IPS-NIHi11 (cell line): ENCODE measurements around the gene PDLIM1.
A peak's percentile ranks its signal among the peaks of the same experiment; 100 is the strongest.

Source experiments
- DNase-seq: peaks from one replicate; pipeline ENCODE4 v3.0.0; 2012; ENCODE audit warnings: mixed read lengths, low spot score

Gene PDLIM1

DNA sequence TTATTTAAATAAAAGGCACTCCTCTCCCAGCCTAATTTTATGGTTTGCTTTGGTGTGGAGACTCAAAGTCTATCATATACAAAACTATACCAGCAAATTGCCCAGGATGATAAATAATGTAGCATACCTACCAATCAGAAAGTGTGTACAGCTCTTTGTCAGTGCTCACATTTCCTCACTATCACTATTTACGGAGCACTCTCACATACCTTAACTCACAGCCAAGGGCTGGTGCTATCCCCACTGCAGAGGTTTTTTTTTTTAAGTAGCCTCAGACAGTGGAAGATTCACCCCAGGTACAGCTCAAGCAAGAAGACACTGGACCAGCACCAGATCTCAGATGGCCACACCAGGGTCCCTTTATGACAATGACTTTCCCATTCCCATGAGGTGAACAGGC, 2.5 kb downstream of the PDLIM1 start:
- no peak for DNase-seq

- DNase-seq = no peak
Measured at GRCh38 chr10:95287281-95287680, 3.5 kb downstream of the PDLIM1 start.

DNA sequence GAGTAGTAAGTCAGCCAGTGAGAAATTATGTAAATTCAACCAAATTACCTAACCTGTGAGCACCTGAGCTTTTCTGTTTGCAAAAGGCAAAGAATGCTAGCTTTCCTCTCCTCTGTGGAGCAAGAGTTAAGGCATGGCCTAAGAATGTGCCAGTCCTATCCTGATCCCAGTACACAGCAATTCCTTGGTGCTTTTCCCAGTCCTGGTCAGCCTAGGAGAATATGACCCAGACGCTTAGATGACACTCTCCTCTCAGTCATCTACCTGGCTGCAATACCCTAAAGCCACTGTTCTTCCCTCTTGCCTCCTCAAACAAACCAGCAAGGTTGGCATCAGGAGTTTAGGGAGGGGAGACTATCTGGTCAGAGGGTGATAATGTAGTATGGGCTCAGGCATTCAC, 4.1 kb downstream of the PDLIM1 start:
- no peak for DNase-seq

DNA sequence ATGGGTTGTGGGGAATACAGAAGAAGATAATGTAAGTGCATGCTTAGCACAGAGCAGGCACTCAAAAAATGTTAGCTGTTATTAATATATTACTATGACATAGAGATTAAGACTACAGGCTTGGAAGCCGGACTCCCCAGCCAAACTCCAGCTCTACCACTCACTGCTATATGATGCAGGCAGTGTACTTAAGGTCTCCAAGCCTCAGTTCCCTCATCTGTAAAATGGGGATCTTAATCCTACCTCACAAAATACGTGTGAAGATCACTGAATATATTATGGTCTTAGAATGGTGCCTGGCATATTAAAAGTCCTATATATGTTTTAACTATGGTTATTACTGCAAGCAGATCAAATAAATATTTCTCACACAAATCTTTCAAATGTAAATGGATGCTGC, 5.2 kb downstream of the PDLIM1 start:
- no peak for DNase-seq

DNA sequence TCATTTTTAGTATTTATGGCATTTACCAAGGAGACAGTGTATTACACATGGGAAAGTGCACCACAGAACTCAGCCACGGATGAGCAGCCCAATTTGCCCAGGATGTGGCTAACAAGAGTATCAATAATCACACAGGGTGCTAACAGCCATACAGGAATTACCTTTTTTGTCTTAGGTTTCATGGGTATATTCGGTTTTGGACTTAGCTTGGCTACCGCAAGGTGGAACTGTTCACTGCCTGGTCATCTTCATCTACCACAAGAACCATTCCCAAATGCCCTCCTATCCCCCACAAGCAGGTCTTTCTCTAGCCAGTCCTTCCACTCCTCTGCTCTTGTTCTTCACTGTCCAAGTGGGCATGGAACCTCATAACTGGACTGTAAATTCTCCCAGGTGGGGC, 6.0 kb downstream of the PDLIM1 start:
- no peak for DNase-seq

DNA sequence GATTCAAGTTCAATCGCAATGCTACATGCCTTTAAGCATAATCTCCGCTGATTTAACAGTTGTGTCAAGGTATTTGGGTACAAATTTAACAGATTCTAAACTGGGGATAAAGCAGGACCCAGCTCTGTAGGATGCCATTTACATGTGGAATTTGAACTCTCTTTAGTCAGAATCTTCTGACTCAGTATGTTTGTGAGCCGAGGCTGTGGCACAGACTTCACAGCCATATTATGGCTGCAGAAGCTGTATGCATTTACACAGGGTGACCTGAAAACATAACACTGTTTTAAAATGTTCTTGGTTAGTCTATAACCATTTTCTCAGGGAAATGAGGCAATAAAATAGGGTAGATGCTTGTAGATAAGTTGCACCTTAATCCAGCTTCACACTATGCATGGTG, 8.7 kb downstream of the PDLIM1 start:
- DNase-seq = no peak

DNA sequence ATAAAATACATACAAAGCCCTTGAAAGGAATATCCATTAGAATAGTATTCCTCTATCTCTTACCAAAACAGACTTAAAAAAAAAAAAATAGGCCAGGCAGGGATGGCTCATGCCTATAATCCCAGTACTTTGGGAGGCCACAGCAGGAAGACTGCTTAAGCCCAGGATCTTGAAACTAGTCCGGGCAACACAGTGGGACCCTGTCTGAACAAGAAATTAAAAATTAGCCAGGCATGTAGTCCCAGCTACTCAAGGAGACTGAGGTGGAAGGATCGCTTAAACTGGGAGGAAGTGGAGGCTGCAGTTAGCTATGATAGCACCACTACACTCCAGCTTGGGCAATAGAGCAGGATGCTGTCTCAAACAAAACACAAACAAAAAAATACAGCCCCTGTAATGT, 9.6 kb downstream of the PDLIM1 start:
- DNase-seq = no peak

DNA sequence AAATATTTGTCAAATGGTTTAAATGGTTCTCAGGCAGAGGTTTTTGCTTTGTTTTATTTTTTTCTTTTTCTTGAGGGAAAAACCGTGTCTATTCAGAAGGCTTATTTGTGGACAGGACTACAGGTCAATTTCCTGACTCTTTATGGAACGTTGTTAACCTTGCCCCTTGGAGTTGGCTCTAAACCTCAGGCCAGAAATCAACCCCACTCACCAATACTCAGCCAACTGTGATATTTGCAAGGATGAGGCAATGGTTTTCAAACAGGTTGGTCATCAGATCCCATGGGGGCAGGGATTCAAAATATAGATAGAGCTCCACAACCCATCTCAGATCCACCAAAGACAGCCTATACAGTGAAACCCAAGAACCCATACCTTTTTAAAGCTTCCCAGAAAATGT, 10.2 kb downstream of the PDLIM1 start:
- no peak for DNase-seq

GRCh38 chr10:95279042-95279820, 11.6 kb downstream of the PDLIM1 start:
- no peak for DNase-seq

- DNase-seq = no peak
Measured at GRCh38 chr10:95278061-95278988, 12.5 kb downstream of the PDLIM1 start.

- DNase-seq = no peak
Measured at GRCh38 chr10:95277614-95278013, 13.2 kb downstream of the PDLIM1 start.

DNA sequence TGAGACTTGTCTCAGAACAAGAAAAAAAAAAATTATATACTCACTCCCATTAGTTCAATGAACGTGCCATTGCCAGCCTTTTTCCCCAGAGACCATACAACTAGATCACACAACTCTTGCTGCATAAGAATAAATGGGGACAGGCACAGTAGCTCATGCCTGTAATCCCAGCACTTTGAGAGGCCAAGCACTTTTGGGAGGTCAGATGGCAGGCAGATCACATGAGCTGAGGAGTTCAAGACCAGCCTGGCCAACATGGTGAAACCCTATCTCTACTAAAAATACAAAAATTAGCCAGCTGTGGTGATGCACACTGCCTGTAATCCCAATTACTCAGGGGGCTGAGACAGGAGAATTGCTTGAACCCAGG, 13.6 kb downstream of the PDLIM1 start:
- DNase-seq = no peak

DNA sequence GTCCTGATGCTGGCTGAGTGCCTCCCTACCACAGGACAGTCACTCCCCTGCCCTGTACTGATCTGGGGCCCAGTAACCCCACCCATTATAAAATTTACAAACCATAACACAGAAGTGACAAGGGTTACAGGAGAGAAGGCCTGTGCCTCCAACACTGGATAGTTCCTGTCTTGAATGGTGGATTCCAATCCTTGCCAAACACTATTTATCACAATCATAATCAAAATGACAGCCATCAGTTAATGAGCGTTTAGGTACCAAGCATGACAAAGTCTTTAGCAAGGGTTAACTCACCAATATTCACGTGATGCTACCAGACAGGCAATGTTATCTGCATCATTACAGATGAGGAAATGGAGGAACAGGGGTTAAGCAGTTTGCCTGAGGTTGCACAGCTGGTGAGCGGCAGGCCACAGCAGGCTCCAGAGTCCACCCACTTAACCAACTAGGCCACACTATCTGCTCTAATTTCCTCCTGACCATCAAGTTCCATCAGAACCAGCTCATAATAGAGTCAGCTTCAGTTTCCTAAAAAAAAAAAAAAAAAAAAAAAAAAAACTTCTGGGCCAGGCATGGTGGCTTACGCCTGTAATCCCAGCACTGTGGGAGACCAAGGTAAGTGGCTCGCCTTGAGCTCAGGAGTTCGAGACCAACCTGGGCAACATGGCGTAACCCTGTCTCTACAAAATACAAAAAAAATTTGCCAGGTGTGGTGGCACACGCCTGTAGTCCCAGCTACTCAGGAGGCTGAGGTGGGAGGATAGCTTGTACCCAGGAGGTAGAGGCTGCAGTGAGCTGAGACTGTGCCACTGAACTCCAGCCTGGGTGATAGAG, 14.2 kb downstream of the PDLIM1 start:
- DNase-seq = no peak

- DNase-seq = no peak
Measured at GRCh38 chr10:95275726-95276366, 15.0 kb downstream of the PDLIM1 start.

DNA sequence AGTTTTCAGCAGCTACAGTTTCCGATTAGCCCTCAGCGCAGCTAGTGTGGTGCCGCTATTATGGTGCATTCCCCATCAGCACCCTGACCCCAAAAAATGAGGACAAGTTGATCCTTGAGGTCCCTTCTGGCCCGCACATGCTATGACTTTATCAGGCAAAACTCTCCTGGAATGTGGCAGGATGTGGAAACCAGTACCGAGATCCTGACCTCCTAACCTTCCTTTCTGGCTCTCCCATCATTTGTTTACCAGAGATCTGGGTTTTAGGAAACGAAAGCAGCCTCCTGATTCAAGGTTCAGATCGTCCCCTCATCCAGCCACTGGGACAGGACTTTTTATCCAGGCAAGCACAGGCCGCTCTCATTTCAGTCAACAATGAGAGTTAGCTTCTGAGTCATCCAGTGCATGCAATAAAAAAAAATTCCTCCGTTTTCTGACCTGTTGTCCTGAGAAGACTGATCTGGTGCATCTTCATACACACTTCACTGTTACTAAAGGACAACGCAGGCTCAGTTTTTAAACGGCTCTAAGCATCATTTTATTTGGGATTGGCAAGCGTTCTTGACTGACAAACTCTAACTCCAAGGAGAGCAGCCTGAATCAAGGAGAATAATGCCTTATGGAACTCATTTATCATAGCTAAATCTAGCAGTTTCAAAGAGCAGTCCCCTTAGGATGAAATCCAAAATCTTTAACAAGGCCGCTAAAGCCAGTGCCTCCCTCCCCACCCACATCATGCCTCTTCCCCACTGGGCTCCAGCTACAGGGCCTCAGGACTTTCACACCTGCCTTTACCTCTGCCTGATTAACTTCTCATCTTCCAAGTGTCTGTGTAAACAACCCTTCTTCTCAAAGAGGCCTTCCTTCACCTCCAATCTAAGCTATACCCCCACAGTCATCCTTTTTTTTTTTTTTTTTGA, 17.1 kb downstream of the PDLIM1 start:
- DNase-seq = no peak

DNA sequence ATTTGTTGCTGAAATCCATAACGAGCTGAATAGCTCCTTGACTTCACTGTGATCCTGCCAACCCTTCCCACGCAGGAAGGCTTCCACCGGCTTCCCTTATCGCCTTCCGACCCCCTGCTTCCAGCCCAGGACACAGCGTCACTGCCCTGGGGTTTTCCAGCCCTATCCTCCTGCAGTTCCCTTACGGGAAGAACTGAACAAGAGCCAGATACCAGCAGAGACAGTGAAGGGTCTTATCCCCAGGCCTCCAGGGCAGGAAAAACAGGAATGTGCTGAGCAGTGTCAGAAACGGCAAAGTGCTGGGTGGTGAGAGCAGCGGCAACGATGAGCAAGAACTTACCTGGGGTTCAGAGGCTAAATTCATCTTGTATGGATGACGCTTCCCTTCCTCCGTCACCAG, 22.4 kb downstream of the PDLIM1 start:
- no peak for DNase-seq

DNA sequence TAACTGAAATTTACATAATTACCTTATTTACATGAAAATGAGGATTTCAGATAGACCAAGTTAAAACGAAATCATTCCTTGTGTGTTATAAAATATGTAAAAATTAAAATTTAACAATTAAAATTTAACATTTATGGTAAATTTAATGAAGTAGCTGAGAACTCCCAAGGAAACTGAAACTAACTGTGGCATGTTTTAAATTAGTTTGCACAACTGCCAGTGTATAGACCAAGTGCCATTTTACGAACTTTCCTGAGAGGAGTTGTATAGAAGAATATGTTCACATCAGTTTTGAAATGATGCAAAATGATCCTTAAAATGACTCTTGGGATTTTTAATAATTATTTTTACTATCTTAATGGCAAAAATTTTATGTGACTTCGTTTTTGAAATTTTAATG, 23.6 kb downstream of the PDLIM1 start:
- no peak for DNase-seq

- DNase-seq = peak; percentile 53
Measured at GRCh38 chr10:95266674-95267095, 24.1 kb downstream of the PDLIM1 start.

GRCh38 chr10:95265572-95265971, 25.2 kb downstream of the PDLIM1 start:
- DNase-seq = no peak

- peak; percentile 58 for DNase-seq
Measured at GRCh38 chr10:95264227-95265051, 26.4 kb downstream of the PDLIM1 start.
